ENCODE measurements around the gene D2HGDH.
"Not testable (repeated sequence)": the region's sequence is repeated elsewhere in the genome, so short reads cannot be mapped to it uniquely, and the experiment has no call there.

The D2HGDH gene

DNA sequence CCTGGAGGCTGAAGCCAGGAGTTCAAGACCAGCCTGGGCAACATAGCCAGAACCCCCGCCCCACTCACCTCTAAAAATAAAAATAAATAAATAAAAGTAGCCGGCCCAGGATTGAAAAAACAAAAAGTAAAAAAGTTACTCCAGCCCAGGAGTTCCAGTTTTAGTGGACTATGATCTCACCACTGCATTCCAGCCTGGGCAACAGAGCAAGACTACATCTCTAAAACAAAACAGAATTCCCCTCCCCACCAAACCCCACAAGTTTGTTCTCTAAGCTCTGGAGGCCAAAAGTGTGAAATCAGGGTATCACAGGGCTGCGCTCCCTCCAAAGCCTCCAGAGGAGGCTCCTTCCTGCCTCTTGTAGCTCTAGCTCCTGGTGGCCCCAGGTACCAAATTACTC lies 1.7 kb downstream of the D2HGDH start:
- Mint-ChIP-seq H3K36me3 (ENCODE audit: low read depth) (peaks cover 14% of the 10 kb centered on the region), H3K27ac (peak overlapping the region; percentile 53), H3K4me3 (peak overlapping the region; percentile 84), H3K9me3 (no peaks in the 10 kb centered on the region), H3K27me3 (no peaks in the 10 kb centered on the region), H3K4me1 (ENCODE audit: low read depth) (peaks cover 55% of the 10 kb centered on the region)

DNA sequence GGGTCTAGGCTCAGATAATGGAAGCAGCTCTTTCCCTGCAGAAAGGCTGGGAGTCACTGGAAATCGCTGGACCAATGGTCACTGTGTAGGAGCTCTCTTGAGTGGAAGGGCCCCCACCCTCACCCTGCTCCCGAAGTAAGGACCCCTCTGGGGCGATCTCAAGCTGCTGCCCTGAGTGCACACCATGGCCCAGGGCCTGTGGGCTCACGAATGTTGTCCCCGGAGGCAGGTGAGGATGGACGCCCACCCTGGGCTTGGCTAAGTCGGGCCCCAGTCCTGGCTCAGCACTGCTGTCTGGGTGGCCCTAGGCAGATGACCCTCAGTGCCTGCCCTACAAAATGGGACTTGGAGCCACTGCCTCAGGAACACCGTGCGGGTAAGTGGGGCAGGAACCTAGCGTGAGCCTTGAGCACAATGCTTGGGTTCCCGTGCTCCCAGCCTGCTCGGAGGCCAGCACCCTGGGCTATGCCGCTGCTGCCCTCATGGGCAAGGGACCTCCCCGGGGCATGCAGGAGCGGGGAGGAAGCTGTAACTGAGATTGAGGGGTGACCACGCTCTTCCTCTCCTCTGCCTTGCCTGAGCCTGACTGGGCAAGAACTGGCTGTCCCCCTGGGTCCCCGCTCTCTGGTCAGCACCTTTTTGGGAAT lies 3.7 kb downstream of the D2HGDH start:
- Mint-ChIP-seq H3K27me3 (no peaks in the 10 kb centered on the region), H3K4me1 (ENCODE audit: low read depth) (peaks cover 46% of the 10 kb centered on the region), H3K36me3 (ENCODE audit: low read depth) (peaks cover 16% of the 10 kb centered on the region), H3K4me3 (no peak overlapping the region), H3K9me3 (no peaks in the 10 kb centered on the region), H3K27ac (no peak overlapping the region)

DNA sequence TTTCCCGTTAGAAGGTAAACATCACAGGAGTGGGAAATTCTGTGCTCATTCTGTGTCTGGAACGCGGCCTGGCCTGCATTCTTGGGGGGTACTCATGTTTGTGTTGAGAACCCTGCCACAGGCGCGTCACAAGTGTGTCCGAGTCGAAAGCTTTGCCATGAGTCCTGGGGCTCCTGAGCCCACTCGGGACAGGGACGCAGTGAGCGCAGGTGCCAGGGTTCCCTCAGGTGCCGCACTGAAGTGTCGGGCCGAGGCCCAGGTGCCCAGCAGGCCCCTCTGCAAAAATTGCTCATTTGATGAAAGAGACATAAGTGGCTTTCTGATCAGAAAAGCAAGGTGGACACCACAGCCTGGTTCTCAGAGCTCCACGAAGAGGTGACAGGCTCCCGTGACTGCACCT lies 4.7 kb downstream of the D2HGDH start:
- no peaks in the 10 kb centered on the region for H3K9me3 Mint-ChIP-seq
- H3K4me1 Mint-ChIP-seq (ENCODE audit: low read depth), result peaks cover 46% of the 10 kb centered on the region
- H3K36me3 Mint-ChIP-seq (ENCODE audit: low read depth), result peaks cover 20% of the 10 kb centered on the region
- H3K27ac Mint-ChIP-seq, result no peak overlapping the region
- no peak overlapping the region for H3K4me3 Mint-ChIP-seq
- no peaks in the 10 kb centered on the region for H3K27me3 Mint-ChIP-seq

DNA sequence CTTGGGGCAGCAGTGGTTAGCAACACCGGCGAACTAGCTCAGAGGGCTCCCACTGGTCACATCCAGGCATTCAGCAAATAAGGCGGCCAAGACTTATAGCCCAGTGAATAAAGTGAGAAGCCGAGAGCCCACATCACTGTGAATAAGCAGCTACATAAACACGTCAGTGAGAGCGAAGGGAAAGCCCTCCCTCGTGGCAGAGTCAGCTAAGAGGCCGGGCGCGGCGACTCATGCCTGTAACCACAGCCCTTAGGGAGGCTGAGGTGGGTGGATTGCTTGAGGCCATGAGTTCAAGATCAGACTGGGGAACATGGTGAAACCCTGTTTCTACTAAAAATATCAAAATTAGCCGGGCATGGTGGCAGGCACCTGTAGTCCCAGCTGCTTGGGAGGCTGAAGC lies 5.2 kb downstream of the D2HGDH start:
- peaks cover 46% of the 10 kb centered on the region for H3K4me1 Mint-ChIP-seq (ENCODE audit: low read depth)
- H3K36me3 Mint-ChIP-seq (ENCODE audit: low read depth), result peaks cover 22% of the 10 kb centered on the region
- H3K4me3 Mint-ChIP-seq, result peak overlapping the region; percentile 59
- H3K27ac Mint-ChIP-seq, result peak overlapping the region; percentile 70
- H3K27me3 Mint-ChIP-seq, result no peaks in the 10 kb centered on the region
- no peaks in the 10 kb centered on the region for H3K9me3 Mint-ChIP-seq

DNA sequence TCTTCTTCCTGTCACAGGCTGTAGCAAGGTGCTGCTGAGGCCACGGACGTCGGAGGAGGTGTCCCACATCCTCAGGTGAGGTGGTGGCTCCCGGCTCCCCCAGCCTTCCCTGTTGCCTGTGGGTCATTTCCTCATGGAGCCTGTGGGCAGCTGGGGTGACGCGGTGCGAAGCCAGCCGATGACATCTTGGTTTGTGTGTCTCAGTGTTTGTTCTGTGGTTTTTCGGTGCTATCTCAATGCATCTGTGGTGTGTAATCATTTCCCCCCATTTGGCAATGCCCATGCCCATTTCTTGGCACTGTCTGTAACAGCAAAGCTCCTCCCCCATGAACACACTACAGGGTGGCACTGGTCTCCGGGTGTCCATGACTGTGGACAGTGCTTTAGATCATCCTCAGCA lies 6.6 kb downstream of the D2HGDH start:
- peak overlapping the region; percentile 47 for H3K27ac Mint-ChIP-seq
- H3K4me1 Mint-ChIP-seq (ENCODE audit: low read depth), result peaks cover 39% of the 10 kb centered on the region
- H3K27me3 Mint-ChIP-seq, result no peaks in the 10 kb centered on the region
- no peaks in the 10 kb centered on the region for H3K9me3 Mint-ChIP-seq
- peak overlapping the region; percentile 58 for H3K4me3 Mint-ChIP-seq
- peaks cover 33% of the 10 kb centered on the region for H3K36me3 Mint-ChIP-seq (ENCODE audit: low read depth)

DNA sequence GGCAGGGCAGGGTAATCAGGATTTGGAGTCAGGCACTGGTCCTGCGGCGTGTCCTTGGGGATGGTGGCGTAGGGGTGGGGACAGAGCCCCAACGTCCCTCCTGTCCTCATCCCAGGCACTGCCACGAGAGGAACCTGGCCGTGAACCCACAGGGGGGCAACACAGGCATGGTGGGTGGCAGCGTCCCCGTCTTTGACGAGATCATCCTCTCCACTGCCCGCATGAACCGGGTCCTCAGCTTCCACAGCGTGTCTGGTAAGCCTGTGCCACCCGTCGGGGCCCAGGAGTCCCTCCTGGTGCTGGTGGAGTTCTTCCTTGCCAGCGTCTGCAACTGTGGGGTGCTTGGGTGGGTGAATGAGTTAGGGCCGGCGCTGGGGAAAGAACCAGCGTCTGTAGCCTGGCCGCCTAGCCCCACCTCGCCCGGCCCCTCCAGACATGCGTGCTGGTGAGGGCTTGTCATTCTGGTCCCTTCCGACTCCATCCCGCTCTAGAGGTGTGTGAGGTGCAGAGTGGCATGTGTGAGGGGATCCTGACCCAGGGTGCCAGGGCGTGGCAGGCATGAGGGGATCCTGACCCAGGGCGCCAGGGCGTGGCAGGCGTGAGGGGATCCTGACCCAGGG lies 8.0 kb downstream of the D2HGDH start:
- H3K27me3 Mint-ChIP-seq, result no peaks in the 10 kb centered on the region
- H3K36me3 Mint-ChIP-seq (ENCODE audit: low read depth), result peaks cover 36% of the 10 kb centered on the region
- no peak overlapping the region for H3K27ac Mint-ChIP-seq
- no peaks in the 10 kb centered on the region for H3K9me3 Mint-ChIP-seq
- no peak overlapping the region for H3K4me3 Mint-ChIP-seq
- peaks cover 33% of the 10 kb centered on the region for H3K4me1 Mint-ChIP-seq (ENCODE audit: low read depth)

DNA sequence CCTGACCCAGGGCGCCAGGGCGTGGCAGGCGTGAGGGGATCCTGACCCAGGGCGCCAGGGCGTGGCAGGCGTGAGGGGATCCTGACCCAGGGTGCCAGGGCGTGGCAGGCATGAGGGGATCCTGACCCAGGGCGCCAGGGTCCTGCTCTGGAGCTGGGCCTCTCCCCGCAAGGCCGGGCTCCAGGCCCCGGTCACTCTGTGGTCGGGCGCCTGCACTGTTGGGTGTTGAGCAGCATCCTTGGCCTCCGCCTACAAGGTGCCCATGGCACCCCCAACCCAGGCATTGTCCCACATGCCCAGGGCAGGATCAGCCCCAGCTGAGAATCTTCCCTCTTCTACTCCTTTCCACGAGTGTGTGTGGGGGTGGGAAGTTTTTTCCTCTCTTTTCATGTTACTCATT lies 8.6 kb downstream of the D2HGDH start:
- H3K27ac Mint-ChIP-seq, H3K27me3 Mint-ChIP-seq, H3K9me3 Mint-ChIP-seq, H3K4me3 Mint-ChIP-seq: not testable (repeated sequence)
- peaks cover 36% of the 10 kb centered on the region for H3K36me3 Mint-ChIP-seq (ENCODE audit: low read depth)
- H3K4me1 Mint-ChIP-seq (ENCODE audit: low read depth), result peaks cover 28% of the 10 kb centered on the region

DNA sequence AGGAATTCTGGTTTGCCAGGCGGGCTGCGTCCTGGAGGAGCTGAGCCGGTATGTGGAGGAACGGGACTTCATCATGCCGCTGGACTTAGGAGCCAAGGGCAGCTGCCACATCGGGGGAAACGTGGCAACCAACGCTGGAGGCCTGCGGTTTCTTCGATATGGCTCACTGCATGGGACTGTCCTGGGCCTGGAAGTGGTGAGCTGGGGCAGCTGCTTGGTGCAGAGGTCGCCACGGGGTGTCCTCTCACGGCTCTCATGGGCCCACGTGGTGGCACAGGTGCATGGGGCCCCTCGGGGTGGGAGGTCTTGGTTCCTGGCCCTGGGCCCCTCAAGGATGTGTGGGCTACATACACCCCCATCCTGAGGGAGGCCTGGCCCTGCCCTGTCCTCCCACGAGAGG lies 9.2 kb downstream of the D2HGDH start:
- no peak overlapping the region for H3K4me3 Mint-ChIP-seq
- H3K27me3 Mint-ChIP-seq, result no peaks in the 10 kb centered on the region
- H3K36me3 Mint-ChIP-seq (ENCODE audit: low read depth), result peaks cover 33% of the 10 kb centered on the region
- no peaks in the 10 kb centered on the region for H3K9me3 Mint-ChIP-seq
- peaks cover 26% of the 10 kb centered on the region for H3K4me1 Mint-ChIP-seq (ENCODE audit: low read depth)
- no peak overlapping the region for H3K27ac Mint-ChIP-seq

DNA sequence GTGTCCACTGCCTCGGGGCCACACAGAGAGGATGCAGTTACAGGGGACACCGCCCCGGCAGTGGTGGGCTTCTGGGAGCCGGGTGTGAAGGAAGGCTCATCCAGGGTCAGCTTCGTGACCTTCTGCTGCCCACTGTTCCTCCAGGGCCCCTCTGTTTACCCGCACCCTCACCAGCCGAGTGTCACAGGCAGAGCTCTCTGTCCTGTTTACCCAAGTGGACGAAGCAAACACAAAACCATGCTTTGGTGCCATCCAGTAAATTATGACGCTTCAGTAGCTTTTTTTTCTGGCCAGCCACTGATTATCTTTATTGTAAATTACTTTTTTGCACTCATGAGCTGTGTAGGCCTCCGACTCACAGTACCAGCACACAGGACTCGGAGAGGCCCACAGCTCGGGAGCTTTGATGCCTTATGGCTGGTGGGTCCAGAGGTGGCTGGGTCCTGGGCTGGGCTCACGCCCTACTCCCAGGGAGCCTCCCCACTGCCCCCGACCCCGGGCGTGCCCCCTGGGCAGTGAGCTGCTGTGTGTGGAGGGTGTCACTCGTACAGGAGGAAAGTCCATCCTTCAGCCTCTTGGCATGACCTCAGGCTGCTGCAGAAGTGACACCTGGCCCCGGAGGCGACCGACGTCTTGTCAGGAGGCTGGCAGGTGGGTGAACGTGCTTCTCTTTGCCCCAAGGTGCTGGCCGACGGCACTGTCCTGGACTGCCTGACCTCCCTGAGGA lies 9.8 kb downstream of the D2HGDH start:
- H3K27me3 Mint-ChIP-seq, result no peaks in the 10 kb centered on the region
- no peak overlapping the region for H3K27ac Mint-ChIP-seq
- no peaks in the 10 kb centered on the region for H3K9me3 Mint-ChIP-seq

DNA sequence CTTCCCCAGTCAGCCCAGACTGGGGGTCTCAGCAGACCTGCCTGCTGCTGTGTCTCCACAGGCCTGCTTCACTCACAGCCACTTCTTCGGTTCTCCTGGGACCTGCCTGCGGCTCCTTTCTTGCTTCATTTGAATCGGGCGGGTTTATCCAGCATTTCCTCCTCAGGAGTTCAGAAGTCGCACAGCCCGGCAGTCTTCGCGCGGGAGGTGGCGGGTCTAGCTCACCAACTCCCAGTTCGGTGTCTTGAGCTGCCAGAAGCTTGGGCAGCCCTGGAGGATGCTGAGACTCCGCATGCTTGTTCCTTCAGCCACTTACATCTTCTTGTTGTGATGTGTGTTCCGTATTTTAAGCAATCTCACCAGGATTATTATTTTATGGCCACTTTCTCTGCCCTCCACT lies 10.8 kb downstream of the D2HGDH start:
- H3K4me1 Mint-ChIP-seq (ENCODE audit: low read depth), result peaks cover 9% of the 10 kb centered on the region
- peaks cover 42% of the 10 kb centered on the region for H3K36me3 Mint-ChIP-seq (ENCODE audit: low read depth)
- H3K27ac Mint-ChIP-seq, result no peak overlapping the region
- no peaks in the 10 kb centered on the region for H3K9me3 Mint-ChIP-seq
- no peak overlapping the region for H3K4me3 Mint-ChIP-seq
- H3K27me3 Mint-ChIP-seq, result no peaks in the 10 kb centered on the region

More for the DNA sequence above, 9.8 kb downstream of the D2HGDH start:
- Mint-ChIP-seq H3K36me3 (ENCODE audit: low read depth) (peaks cover 36% of the 10 kb centered on the region), H3K4me3 (no peak overlapping the region), H3K4me1 (ENCODE audit: low read depth) (peaks cover 20% of the 10 kb centered on the region)

DNA sequence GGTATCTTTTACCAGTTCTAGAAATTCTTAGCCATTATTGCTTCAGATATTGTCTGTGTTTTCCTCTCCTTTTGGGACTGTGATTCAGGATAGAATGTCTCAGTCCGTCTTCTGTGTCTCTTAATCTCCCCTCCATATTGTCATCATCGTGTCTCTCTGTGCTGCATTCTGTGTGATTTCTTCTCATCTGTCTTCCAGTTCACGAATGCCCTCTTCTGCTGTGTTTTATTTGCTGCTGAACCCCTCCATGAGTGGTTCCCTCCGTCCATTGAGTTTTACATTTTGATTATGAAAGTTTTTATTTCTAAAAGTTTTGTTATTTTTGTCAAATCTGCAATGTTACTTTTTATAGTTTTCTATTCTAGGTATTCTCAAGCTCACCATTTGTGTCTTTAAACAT lies 11.7 kb downstream of the D2HGDH start:
- Mint-ChIP-seq H3K9me3 (no peaks in the 10 kb centered on the region), H3K27ac (no peak overlapping the region), H3K4me3 (no peak overlapping the region), H3K27me3 (no peaks in the 10 kb centered on the region), H3K4me1 (ENCODE audit: low read depth) (peaks cover 3% of the 10 kb centered on the region), H3K36me3 (ENCODE audit: low read depth) (peaks cover 40% of the 10 kb centered on the region)

DNA sequence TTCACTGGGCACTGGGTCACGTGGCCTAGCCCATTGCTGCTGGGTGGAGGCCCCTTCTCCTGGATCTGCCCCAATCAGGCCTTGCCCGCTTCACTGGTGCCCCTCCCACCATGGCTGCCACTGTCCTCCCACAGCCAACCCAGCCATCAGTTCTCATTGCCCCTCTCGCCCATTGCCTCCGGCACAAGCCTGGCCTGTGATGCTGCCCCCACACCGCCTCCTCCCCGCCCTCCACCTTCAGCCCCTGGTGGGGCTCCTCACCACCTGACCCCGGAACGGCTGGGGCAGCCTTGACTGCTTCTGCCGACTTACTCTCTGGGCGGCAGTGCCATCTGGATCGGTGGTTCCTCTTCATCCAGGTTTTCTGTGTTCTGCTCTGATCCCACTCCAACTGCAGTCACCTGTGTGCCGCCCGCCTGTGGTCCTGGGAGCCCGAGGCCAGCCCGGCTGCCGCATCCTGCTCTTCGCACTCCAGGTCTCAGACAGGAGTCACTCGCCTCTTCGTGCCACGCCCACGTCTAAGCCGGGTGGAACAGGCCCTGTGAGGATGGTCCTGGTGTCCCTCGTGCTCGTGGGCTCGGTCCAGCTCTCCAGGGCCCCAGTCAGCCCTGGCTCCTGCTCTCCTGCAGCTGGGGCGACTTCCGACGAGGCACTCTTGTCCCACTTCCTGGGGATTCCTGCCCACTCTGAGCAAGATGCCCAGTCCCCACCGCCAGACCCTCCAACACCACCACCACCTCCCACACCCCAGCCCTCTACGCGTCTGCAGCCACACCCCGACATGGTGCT lies 14.2 kb downstream of the D2HGDH start:
- peaks cover 39% of the 10 kb centered on the region for H3K36me3 Mint-ChIP-seq (ENCODE audit: low read depth)
- H3K27ac Mint-ChIP-seq, result no peak overlapping the region
- H3K4me3 Mint-ChIP-seq, result no peak overlapping the region
- no peaks in the 10 kb centered on the region for H3K4me1 Mint-ChIP-seq (ENCODE audit: low read depth)
- no peaks in the 10 kb centered on the region for H3K9me3 Mint-ChIP-seq
- no peaks in the 10 kb centered on the region for H3K27me3 Mint-ChIP-seq

DNA sequence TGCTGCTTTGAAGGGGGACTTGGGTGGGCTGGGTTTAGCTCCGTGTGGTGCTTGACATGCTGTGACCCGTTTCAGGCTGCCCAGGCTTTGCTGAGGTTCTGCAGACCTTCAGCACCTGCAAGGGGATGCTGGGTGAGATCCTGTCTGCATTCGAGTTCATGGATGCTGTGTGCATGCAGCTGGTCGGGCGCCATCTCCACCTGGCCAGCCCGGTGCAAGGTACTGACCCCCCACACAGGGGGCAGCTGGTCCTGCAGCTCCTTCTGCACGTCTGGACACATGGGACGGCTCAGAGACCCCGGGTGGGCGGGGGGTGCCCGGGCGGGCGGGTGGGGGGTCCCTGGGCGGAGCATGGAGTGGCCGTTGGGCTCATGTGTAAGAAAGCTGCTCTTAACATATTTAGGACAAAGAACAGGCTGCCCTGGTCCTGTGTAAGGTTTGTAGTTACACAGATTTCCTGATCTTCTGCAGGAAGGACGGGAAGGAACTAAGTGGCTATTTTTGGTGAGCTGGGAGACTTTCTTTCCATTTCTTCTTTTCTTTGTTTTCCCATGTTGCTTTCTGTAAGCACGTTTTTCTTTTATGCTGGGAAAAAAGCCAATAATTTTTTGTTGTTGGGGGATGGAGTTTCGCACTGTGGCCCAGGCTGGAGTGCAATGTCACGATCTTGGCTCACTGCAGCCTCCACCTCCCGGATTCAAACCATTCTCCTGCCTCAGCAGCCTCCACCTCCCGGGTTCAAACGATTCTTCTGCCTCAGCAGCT lies 15.8 kb downstream of the D2HGDH start:
- Mint-ChIP-seq H3K27me3 (no peaks in the 10 kb centered on the region), H3K27ac (no peak overlapping the region), H3K4me1 (ENCODE audit: low read depth) (no peaks in the 10 kb centered on the region), H3K9me3 (no peaks in the 10 kb centered on the region), H3K4me3 (no peak overlapping the region), H3K36me3 (ENCODE audit: low read depth) (peaks cover 32% of the 10 kb centered on the region)

DNA sequence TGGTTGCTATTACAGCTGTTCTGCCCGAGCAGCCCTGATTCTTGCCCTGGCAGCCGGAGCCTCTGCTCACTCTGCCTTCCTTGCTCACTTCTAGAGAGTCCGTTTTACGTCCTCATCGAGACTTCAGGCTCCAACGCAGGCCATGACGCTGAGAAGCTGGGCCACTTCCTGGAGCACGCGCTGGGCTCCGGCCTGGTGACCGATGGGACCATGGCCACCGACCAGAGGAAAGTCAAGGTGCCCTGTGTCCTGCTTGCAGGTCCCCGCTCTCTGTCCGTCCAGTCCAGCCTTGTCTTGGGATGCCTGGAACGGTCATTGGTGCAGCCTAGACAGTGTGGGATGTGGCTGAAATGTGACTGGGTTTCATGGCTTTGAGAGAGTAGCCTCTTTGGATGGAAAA lies 16.7 kb downstream of the D2HGDH start:
- no peak overlapping the region for H3K27ac Mint-ChIP-seq
- no peaks in the 10 kb centered on the region for H3K9me3 Mint-ChIP-seq
- H3K4me1 Mint-ChIP-seq (ENCODE audit: low read depth), result no peaks in the 10 kb centered on the region
- H3K36me3 Mint-ChIP-seq (ENCODE audit: low read depth), result peaks cover 24% of the 10 kb centered on the region
- H3K27me3 Mint-ChIP-seq, result no peaks in the 10 kb centered on the region
- no peak overlapping the region for H3K4me3 Mint-ChIP-seq

Measured in stimulated activated naive CD8-positive, alpha-beta T cell treated with anti-CD3 and anti-CD28 coated beads, Interleukin-15, Interleukin-2, amounts not matched to agents 100 ng/mL and 50 ng/mL, for 24 hours (primary cell).